ENCODE measurements around the gene PLXNA4.

Gene PLXNA4

GRCh38 chr7:132565885-132566284 lies 10.4 kb downstream of the PLXNA4 start:
- TF ChIP-seq FOXP2 (optimal IDR thresholded peaks at IDR 0.05; ENCODE audit: borderline replicate concordance, extremely low read depth, extremely low read length, insufficient read depth): no peak

- TF ChIP-seq REST (IDR thresholded peaks at IDR 0.05; ENCODE audit: insufficient read depth in 1 of 2, low read depth in 2 of 2, low read length in 2 of 2) (no peak), TAF1 (IDR thresholded peaks at IDR 0.05; ENCODE audit: borderline replicate concordance, insufficient read depth, low read length) (no peak), POLR2AphosphoS5 (IDR thresholded peaks at IDR 0.05; ENCODE audit: low read depth, low read length) (no peak), SIN3A (IDR thresholded peaks at IDR 0.05; ENCODE audit: borderline replicate concordance, insufficient read depth, low read length) (no peak), FOXP2 (optimal IDR thresholded peaks at IDR 0.05; ENCODE audit: borderline replicate concordance, extremely low read depth, extremely low read length, insufficient read depth) (no peak)
These were observed 10.8 kb downstream of the PLXNA4 start for GRCh38 chr7:132565441-132565840.

- TF ChIP-seq POLR2AphosphoS5 (IDR thresholded peaks at IDR 0.05; ENCODE audit: low read depth, low read length): no peak
- TF ChIP-seq REST (IDR thresholded peaks at IDR 0.05; ENCODE audit: insufficient read depth in 1 of 2, low read depth in 2 of 2, low read length in 2 of 2): no peak
- no peak for TF ChIP-seq SIN3A (IDR thresholded peaks at IDR 0.05; ENCODE audit: borderline replicate concordance, insufficient read depth, low read length)
- no peak for TF ChIP-seq FOXP2 (optimal IDR thresholded peaks at IDR 0.05; ENCODE audit: borderline replicate concordance, extremely low read depth, extremely low read length, insufficient read depth)
- no peak for TF ChIP-seq TAF1 (IDR thresholded peaks at IDR 0.05; ENCODE audit: borderline replicate concordance, insufficient read depth, low read length)
These were observed 11.4 kb downstream of the PLXNA4 start for GRCh38 chr7:132564849-132565248.

GRCh38 chr7:132564090-132564489 lies 12.2 kb downstream of the PLXNA4 start:
- no peak for TF ChIP-seq POLR2AphosphoS5 (IDR thresholded peaks at IDR 0.05; ENCODE audit: low read depth, low read length)
- no peak for TF ChIP-seq SIN3A (IDR thresholded peaks at IDR 0.05; ENCODE audit: borderline replicate concordance, insufficient read depth, low read length)
- no peak for TF ChIP-seq REST (IDR thresholded peaks at IDR 0.05; ENCODE audit: insufficient read depth in 1 of 2, low read depth in 2 of 2, low read length in 2 of 2)
- no peak for TF ChIP-seq FOXP2 (optimal IDR thresholded peaks at IDR 0.05; ENCODE audit: borderline replicate concordance, extremely low read depth, extremely low read length, insufficient read depth)
- TF ChIP-seq TAF1 (IDR thresholded peaks at IDR 0.05; ENCODE audit: borderline replicate concordance, insufficient read depth, low read length): no peak

GRCh38 chr7:132562690-132563089 lies 13.6 kb downstream of the PLXNA4 start:
- TF ChIP-seq SIN3A (IDR thresholded peaks at IDR 0.05; ENCODE audit: borderline replicate concordance, insufficient read depth, low read length): no peak

- TF ChIP-seq REST (IDR thresholded peaks at IDR 0.05; ENCODE audit: insufficient read depth in 1 of 2, low read depth in 2 of 2, low read length in 2 of 2): no peak
- no peak for TF ChIP-seq FOXP2 (optimal IDR thresholded peaks at IDR 0.05; ENCODE audit: borderline replicate concordance, extremely low read depth, extremely low read length, insufficient read depth)
- TF ChIP-seq SIN3A (IDR thresholded peaks at IDR 0.05; ENCODE audit: borderline replicate concordance, insufficient read depth, low read length): no peak
- TF ChIP-seq TAF1 (IDR thresholded peaks at IDR 0.05; ENCODE audit: borderline replicate concordance, insufficient read depth, low read length): no peak
- no peak for TF ChIP-seq POLR2AphosphoS5 (IDR thresholded peaks at IDR 0.05; ENCODE audit: low read depth, low read length)
These were observed 14.5 kb downstream of the PLXNA4 start for GRCh38 chr7:132561763-132562162.
